ENCODE results near the gene ZNF575. TPM values are rescaled to one million over a fixed set of nuclear protein-coding genes. Genes with fewer than 3 reads are reported as not detected.

ZNF575 gene
- total RNA-seq, 1 donor from 2014 or later: 1.8 TPM

DNA sequence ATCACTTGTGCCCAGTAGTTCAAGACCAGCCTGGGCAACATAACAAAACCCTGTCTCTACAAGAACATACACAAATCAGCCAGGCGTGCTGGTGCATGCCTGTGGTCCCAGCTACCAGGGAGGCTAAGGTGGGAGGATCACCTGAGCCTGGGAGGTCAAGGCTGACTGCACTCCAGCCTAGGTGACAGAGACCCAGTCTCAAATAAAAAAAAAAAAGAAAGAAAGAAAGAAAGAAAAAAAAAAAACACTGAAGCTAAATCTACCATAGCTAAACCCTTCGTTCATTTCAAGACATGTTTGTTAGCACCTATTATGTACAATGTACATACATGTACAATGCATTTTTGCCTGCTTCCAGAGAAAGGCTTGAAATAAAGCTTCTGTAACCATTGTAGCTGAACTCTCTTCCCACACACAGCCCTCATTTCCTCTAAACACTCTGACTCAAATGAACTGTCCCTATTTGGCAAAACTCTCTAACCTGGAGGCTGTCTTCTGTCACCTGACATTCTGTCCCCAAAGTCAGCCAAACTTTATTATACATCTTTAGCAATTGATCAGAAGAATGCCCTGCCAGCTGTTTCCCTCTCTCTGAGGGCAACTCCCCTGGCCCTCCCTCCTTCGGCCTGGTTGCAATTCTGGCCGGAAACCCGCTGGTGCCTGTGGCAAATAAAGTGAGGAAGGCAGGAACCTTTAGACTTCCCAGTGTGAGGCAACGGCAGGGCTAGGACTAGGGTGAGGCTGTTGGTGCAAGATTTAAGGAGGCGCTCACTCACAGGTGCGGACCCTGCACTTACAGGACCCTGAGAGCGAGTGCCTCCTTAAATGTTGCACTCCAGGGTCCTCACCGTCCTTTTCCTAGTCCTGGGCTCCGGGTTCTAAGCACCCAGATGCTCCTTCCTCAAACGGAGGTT lies 7.8 kb upstream of the ZNF575 start:
- Mint-ChIP-seq H3K9me3 (no peaks in the 10 kb centered on the region), H3K4me1 (ENCODE audit: unreplicated experiment) (peaks cover 5% of the 10 kb centered on the region), H3K27ac (peak overlapping the region; percentile 90), H3K27me3 (no peaks in the 10 kb centered on the region), H3K4me3 (peak overlapping the region; percentile 89), H3K36me3 (peaks cover 4% of the 10 kb centered on the region)
- TF ChIP-seq CTCF (conservative IDR thresholded peaks at IDR 0.05): no peak
- no peak for DNase-seq (ENCODE audit: extremely low spot score, unreplicated experiment)

- DNase-seq (ENCODE audit: extremely low spot score, unreplicated experiment): no peak
- Mint-ChIP-seq H3K27ac (peak overlapping the region; percentile 90), H3K36me3 (peaks cover 4% of the 10 kb centered on the region), H3K9me3 (no peaks in the 10 kb centered on the region), H3K27me3 (no peaks in the 10 kb centered on the region), H3K4me1 (ENCODE audit: unreplicated experiment) (peaks cover 5% of the 10 kb centered on the region), H3K4me3 (peak overlapping the region; percentile 89)
- TF ChIP-seq CTCF (conservative IDR thresholded peaks at IDR 0.05): no peak
Measured at GRCh38 chr19:43525836-43526771, 6.9 kb upstream of the ZNF575 start.

DNA sequence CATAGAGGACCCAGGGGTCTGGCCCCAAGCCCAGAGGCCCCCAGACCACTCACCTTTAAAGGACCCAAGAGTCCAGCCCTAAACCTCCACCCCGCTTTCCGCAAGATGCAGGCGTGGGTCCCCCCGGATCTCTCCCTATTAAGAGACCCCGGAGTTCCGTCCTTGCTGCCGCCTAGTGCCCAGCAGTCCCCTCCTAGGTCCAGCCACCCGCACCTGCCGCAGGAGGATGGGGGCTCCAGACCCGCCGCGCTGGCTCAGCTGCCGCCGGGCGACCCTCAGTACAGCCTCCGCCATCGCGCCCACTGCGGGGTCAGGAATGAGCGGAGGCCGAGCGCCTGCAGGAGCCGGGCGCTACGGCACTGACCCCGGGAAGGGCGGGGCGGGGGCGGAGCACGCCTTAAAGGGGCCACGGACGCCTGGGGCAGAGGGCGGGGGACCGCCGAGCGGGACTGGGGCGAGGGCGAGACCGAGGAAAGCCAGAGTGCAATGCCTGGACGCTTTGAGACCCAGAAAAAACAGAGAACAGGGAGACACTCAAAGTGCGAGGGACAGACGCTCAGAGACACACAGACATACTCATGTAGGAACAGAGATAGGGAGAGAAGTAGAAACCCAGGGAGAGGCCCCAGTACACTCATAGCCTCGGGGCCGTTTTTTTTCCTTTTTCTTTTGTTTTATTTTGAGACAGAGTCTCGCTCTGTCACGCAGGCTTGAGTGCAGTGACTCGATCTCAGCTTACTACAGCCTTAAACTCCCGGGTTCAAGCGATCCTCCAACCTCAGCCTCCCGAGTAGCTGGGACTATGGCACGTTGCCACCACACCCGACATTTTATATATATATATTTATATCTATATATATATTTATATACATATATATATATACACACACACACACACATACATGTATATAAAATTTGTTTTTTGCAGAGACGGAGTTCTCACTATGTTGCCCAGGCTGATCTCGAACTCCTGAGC lies 5.8 kb upstream of the ZNF575 start, which contains the start of gene ETHE1:
Gene ETHE1 (minus strand): TSS at position 318 of the 976 bp plus-strand sequence. CDS start 24 bp downstream, at position 294.
- H3K9me3 Mint-ChIP-seq: no peaks in the 10 kb centered on the region
- peak; percentile 30 for TF ChIP-seq CTCF (conservative IDR thresholded peaks at IDR 0.05)
- H3K36me3 Mint-ChIP-seq: peaks cover 4% of the 10 kb centered on the region
- H3K27ac Mint-ChIP-seq: peak within 1 kb of the TSS; percentile 90
- peak within 1 kb of the TSS; percentile 89 for H3K4me3 Mint-ChIP-seq
- peak; percentile 86 for DNase-seq (ENCODE audit: extremely low spot score, unreplicated experiment)
- H3K27me3 Mint-ChIP-seq: no peaks in the 10 kb centered on the region
- H3K4me1 Mint-ChIP-seq (ENCODE audit: unreplicated experiment): peaks cover 5% of the 10 kb centered on the region

- H3K36me3 Mint-ChIP-seq: peaks cover under 1% of the 10 kb centered on the region
- H3K4me1 Mint-ChIP-seq (ENCODE audit: unreplicated experiment): peaks cover 5% of the 10 kb centered on the region
- peak overlapping the region; percentile 72 for H3K4me3 Mint-ChIP-seq
- no peaks in the 10 kb centered on the region for H3K27me3 Mint-ChIP-seq
- no peak for DNase-seq (ENCODE audit: extremely low spot score, unreplicated experiment)
- peak overlapping the region; percentile 89 for H3K27ac Mint-ChIP-seq
- no peak for TF ChIP-seq CTCF (conservative IDR thresholded peaks at IDR 0.05)
- H3K9me3 Mint-ChIP-seq: no peaks in the 10 kb centered on the region
Measured at GRCh38 chr19:43527860-43528622, 4.9 kb upstream of the ZNF575 start.

Measured in type B pancreatic cell (in vitro differentiated cells).